NCI-H524 treated with DMSO at 0.1 percent for 48 hours (cell line): ENCODE measurements around the gene HDHD5.
"Not testable (repeated sequence)": the region's sequence is repeated elsewhere in the genome, so short reads cannot be mapped to it uniquely, and the experiment has no call there.

Experiments used
- DNase-seq: peaks from one replicate; lab custom pipeline; 2025; lab: John Stamatoyannopoulos, UW

Gene HDHD5

DNA sequence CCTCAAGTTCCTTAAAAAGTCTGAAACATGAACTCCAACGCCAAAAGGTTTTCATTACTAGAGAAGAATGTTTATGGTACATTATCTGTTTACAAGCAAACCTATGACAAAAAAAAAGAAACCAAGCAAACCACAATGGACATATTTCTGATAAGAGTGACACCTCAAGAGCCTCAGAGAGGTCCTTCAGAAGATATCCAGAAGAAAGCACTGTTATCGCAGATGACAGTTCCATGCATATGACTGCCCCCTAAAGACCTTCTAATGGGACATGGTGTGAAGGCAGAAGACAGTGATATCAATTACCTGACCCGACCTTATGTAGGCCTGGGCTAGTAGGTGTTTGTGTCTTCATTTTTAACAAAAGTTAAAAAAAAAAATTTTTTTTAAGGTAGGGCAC is 3.1 kb downstream of the HDHD5 start:
- DNase-seq, result no peak

DNA sequence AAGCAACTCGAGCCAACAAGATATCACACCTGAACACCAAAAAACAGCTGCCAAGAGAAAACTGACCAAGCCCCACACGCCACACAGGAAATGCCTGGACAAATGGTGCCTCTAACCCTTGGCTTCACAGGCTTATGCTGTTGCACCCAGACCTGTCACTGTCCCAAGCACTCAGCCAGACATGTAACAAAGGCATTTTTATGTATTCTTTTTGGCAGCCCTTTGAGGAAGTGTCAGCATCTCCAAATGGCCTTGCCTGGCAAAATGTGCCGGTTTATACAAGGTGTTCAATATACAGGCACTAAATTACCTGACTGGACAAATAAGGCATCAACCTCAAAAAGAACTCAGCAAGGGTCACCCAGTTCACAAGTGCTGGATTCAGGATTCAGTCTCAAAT is 6.1 kb downstream of the HDHD5 start:
- DNase-seq, result no peak

DNA sequence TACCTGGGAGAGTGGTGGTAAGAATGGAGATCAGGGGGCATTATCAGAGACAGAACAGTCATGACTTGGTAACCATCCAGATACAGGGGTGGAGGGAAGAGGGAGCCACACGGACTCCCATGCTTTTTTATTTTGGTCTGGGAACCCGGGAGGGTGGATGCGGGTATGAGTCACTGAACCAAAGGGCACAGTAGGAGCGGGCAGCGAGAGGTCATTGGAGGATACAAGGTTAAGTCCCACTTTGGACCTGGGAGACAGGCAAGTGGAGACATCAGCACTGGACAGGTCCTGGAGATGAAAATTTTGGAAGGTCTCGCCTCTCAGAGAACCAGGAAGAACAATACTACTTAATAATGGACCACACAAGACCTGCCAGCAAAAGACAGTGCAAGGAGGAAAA is 6.7 kb downstream of the HDHD5 start:
- no peak for DNase-seq

DNA sequence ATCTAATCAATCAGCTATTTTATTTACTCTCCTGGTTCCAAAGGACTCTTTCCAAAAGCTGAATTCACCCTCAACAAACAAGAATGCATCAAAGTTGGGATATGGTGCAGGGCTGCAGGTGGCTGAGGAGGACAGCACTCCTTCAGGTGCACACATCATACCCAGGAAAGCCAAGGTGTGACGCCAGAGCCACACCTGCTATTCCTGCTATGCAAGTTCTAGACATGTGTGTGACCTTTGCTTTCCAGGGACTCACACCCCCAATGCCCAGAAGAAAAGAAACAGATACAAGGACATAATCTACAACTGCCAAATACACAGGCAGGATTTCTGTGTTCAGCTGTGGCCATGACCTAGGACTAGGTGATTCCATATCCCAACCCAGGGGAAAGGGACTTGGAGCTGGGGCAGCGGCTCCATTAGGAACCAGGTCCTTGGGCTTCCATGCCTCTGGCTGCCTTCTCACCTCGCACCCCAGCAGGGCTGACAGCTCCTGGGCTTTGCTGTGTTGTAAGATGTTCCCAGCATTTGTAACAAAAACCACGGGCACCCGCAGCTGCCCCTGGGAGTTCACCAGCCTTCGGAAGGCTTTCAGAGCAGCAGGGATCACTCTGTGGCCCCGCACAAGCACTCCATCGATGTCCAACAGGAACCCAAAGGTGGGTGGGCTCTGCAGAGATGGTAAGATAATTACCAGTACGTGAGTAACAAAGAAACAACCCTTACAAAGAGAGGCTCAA is 9.8 kb downstream of the HDHD5 start:
- no peak for DNase-seq

DNA sequence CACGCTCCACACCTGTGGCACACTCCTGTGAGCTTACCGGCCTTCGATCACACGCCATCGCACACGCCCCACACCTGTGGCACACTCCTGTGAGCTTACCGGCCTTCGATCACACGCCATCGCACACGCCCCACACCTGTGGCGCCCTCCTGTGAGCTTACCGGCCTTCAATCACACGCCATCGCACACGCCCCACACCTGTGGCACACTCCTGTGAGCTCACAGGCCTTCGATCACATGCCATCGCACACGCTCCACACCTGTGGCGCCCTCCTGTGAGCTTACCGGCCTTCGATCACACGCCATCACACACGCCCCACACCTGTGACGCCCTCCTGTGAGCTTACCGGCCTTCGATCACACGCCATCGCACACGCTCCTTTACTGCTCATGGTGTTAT is 11.6 kb downstream of the HDHD5 start:
- DNase-seq, result not testable (repeated sequence)

DNA sequence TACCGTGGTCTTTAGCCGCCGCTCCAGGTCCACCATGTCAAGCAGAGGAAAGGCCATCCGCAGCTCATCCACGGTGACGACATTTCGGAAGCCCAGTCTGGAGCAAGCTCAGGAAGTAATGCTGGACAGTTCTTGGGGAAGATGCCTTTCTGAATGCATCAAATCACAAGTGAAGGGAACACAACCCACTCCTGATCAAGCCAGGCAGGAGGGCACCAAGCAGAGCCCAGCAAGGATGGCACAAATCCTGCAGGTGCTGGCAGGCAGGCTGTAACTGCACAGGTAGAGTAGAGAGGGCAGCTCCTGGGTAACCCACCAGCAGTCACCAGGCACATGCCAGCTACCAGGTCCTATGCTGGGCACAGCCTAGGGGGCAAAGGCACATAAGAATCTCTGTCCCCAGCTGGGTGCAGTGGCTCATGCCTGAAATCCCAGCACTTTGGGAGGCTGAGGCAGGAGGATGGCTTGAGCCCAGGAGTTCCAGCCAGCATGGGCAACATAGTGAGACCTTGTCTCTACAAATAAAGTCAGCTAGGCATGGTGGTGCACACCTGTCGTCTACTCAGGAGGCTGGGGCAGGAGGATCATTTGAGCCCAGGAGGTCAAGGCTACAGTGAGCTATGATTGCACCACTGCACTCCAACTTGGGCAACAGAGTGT is 13.9 kb downstream of the HDHD5 start:
- no peak for DNase-seq

DNA sequence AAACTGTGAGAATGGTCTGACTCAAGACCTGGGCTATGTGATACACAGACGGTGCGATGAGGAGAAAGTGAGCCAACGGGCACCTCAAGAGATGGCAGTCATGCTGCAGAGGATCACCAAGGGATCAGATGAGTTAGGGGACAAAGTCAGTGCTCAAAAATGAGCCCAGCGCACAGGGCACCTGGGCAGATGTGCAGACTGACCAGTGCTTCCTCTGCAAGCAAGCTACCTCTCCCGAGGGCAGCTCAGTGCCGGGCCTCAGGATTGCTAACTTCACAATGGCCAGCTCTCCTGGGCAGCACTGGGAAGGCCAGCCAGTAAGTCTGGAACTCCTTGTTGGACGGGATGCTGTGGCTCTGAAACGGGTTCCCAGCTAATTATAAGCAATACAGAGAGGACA is 15.3 kb downstream of the HDHD5 start:
- DNase-seq, result no peak

DNA sequence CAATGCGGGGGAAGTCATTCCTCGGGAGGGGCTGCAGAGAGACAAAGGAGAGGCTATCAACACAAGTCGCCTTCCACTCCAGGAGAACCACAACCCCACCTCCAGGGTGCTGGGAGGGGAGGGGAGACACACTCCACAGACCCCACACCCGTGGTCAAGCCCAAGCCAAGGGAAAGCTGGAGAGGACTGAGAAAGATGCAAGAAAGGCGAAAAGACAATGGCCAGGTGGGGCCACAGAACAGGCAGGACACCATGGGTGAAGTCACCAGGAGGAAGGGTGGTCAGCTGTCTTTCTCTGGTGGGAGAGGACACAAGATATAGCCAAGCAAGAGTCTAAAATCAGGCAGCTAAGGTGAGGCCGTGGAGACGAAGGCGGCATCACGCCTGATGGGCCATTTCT is 16.0 kb downstream of the HDHD5 start:
- DNase-seq, result no peak

DNA sequence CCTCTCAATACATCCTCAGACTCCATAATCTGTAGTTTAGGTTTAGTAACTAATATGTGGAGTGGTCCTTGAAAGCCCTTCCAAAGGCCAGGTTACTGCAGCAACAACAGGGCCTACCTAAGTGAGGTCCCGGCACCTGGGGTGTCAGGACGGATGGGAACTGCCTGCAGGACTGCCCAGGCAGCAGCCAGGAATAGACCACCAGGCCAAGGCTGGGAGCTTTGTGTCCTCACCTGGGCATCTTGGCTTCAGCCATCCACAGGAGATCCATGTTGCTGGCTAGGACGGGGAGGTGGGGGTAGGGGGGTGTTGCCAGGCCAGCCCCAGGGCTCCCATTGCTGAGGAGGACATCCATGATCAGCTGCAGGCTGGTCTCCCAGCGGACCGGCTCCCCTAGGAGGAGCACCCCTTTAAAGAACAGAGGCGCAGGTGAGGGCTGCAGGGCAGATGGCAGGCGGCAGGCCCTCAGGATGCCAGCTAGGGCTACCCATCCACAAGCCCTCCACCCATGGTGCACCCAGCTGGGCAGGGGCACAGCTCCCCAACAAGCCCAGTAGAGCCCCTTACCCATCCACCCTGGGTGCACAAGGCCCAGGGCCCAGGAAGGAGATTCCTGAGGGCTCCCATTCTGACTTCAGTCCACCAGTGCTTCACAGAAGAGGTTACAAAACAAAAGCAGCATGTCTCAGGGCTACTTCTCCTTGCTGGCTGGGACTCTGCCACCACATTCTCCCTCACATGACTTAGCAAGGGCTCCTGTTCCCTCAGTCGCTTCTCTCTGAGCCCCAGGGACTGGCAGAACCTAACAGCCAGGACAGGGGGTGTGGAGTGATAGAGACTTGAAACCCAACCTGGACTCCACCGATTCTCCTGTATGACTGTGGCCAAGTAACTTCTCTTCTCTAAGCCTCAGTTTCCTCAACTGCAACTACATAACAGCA is 18.0 kb downstream of the HDHD5 start:
- DNase-seq, result no peak

DNA sequence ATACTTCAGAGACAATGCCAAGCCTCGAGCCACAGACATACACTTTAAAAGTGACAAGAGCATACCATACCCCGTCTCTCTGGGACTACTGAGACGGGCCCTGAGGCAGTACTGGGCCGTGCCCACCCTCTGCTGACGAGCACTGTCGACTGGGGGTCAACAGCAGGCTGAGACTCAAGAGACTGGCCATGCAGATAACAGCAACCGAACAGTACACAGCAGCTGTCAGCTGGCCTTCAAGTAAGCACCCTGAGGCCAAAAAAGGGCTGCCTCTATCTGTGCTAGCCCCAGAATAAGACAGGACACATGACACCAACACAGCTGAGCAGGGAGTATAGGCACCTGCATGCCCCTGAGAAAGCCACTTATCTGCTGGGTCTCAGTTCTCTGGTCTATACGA is 19.1 kb downstream of the HDHD5 start:
- DNase-seq, result no peak

DNA sequence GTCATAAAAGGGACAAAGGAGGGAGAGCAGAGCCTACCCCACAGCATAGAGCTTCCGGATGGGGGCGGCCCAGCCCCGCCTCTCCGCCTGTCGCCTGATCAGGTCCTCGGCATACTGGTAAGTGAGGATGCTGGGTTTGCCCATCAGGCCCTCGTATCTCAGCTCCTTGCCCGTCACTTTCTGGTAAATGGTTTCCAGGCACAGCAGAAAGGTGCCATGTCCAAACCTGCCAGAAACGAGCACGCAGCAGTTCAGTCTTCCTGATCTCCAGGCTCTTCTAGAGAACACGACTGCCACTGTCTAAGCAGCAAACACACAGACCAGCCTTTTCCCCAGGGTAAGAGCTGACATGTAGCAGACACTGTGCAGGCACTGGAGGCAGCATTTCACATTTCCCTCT is 20.6 kb downstream of the HDHD5 start:
- DNase-seq, result no peak

DNA sequence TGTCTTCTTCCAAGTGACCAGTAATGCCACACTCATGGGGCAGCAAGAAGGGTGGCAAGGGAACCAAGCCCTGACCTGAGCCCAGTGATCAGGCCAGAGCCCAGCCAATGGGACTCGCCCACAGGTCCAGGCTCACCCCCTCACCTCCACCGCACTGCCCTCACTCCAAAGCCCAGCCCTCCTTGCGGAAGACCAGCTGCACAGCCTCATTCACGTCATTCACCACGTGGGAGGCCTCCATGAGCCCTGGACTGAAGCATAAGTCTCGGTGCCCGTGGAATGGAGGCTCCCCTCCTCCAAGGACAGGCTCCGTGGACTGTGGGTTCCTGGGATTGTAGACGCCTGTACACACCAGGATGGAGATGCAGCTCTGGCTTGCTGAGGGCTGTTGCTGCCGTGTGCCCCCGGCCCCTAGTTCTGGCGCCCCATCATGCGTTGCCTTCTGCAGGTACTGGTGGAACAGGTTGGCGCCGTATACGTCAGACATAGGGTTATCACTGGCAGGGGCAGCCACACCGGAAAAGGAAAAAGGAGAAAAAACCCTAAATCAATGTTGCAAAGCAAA is 21.1 kb downstream of the HDHD5 start:
- no peak for DNase-seq

DNA sequence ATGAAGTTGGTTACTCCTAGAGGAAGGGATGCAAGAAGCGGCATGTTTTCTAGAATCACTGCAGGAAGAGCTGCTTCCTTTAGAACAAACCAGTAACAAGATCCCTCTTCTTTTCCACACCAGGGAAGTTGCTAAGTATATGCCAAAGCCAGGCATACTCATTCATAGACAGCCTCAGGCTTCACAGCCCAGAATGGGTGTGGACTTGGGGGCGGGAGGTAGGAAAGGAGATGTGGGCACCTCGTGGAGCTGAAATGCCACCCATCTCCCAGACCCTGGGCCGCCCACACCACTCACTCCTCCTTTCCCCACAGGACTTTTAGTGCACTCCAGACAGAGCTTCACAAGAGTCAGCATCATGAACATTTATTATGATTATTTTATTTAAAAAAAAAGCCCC is 21.9 kb downstream of the HDHD5 start:
- no peak for DNase-seq

DNA sequence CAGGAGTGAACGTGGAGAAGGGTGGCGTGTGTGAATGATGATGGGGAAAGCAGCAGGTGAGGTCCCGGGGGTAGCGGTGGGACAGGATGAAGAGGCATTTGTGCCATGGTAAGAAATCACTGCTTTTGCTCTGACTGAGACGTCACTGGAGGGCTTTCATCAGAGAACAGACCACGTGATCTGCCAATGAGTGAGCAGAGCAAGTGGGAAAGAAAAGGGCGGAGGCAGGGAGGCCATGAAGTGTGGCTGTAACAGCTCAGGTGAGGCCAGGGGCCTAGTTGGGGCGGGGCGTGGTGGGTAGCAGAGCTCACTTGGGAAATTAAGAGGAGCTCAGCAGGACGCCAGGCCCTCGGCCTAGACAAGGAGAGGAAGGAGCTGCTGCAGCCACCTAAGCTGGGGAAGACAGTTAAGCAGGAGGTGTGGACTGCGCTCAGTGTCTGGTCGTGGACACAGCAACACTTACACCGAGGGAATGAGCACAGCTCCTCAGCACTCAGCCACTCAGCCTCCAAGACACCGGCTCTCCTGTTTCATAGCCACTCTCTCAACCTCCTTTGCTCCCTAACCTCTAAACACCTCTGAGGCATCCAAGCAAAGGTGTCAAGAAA is 23.8 kb downstream of the HDHD5 start:
- DNase-seq, result no peak

DNA sequence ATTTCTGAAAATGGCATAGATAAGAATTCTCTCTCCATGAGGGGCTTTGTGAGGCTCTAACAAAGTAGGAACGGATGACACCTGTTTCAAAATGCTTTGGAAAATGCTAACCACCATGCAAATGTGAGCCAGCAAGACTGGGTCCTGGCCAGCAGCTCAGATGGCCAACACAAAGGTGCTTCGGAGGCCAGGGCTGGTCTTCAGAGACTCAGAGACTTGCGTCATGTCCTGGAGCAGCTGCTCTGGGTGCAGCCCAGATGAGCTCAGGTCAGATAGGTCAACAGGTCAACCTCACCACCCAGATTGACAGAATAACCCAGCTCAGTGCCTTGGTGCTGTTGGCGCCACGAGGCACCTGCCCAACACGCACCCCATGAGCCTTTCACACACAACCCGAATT is 25.9 kb downstream of the HDHD5 start:
- DNase-seq, result no peak

DNA sequence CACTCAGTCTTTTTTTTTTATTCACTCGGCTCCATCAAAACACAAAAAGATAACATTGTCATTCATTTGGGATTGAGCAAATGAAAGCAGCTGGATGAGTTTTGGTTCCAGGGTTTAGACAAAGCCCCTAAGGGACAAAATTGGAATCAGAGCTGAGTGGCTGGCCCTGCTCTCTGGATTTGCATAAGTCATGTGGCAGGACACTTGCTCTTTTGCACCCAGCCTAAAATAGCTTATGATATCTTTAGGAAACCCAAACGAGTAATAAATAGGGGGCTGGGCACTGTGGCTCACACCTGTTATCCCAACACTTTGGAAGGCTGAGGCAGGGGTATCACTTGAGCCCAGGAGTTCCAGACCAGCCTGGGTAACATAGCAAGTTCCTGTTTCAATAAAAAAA is 27.0 kb downstream of the HDHD5 start:
- DNase-seq, result no peak

DNA sequence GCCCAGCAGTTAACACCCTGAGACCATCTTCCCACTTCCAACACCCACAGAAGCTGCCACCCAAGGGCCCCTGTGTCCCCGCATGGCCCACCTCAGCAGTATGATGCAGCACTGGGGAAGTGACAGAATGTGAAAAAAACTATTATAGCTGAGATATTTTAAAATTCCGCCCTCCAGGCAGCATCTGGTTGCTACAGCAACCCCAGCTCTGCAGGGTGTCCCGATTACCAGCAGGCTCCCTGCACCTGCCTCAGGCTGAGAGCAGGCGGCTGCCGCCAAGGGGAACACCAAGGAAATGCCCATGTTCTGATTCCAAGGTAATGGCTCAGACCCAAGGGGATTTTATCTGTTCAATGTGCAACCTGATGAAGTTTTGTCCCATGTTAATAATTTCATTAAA is 27.4 kb downstream of the HDHD5 start:
- DNase-seq, result no peak

DNA sequence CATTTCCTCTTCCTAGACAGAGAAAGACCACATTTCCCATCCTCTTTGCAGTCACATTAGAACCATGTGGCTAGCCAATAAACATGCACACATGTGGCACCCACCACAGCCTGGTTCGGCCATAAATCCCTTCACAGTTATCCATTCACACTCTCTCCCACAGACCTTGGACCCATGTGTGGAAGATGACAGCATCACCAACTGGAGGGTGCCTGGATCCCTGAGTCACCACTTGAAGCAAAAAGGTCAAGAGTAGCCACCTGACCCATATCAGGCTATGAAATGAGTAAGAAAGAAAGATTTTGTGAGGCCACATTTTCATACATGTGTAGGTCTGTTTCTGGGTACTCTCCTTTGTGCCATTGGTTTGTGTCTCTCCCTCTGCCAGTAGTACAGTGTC is 28.9 kb downstream of the HDHD5 start:
- no peak for DNase-seq

DNA sequence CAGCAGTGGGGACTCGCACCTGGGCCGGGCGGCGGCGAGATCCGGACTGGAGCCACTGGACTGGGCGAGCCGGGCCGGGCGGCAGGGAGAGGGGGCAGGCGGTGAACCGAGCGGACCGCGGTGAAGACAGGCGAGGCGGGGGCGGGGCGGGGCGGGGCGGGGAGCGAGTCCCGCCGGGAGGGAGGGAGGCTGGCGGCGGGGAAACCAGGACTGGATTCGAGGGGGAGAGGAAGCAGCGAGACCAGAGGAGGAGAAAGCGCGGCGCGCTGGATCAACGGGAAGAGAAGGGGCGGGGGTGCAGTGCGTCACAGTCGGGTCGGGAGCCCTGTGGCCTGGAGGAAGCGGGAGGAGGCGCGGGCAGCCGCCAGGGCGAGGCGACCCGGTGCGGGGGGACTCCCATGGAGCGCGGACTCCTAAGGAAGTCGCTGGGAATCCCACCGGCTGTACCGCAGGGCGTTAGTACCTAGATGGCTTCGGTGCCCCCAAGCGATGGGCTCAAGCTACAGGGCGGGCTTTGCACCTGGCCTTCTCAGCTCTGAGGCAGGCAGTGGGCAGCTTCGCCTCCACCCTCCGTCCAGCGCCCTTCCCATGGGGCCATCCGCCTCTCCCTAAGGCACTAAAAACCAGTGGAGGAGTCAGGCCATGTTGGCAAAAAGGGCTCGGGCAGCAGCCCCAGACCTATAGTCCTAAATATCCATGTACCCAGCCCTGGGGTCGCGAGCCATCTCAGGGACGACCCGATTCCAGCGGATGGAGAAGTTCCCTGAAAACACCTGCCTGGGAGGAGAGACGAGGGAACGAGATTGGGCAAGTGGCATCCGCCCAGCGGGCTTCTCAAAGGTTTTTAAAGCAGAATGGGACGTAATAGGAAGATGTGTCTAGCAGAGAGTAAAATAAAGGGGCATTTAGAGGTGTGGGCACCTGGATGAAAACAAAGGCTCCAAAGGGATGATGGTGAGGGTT is 37.6 kb downstream of the HDHD5 start, which contains the start of gene TMEM121B:
TSS of gene TMEM121B (minus strand) at position 128 of the 963 bp plus-strand sequence. CDS start 233 bp downstream, outside the sequence.
- peak; percentile 41 for DNase-seq

DNA sequence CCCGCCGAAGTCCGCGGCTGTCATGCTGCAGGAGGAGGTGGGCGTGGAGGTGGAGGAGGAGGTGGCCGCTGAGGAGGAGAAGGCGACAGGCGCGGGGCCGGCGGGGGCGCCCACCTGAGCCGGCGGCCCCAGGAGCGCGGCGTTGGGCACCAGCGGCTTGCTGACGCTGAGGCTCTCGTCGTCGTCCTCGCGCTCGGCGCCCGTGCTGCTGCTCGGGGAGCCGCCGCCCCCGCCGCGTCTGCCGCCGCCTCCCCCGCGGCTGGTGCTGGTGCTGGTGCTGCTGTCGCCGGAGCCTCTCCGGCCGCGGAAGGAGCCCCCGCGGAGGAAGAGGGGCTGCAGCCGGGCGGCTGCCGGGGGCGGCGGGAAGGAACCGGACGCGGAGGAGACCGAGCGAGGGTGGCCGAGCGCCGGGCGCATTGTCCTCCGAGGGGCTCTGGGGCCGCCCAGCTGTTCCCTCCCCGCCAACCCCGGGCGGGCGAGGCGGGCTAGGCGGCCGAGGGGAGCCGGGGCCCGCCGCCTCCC is 38.3 kb downstream of the HDHD5 start:
- DNase-seq, result no peak

DNA sequence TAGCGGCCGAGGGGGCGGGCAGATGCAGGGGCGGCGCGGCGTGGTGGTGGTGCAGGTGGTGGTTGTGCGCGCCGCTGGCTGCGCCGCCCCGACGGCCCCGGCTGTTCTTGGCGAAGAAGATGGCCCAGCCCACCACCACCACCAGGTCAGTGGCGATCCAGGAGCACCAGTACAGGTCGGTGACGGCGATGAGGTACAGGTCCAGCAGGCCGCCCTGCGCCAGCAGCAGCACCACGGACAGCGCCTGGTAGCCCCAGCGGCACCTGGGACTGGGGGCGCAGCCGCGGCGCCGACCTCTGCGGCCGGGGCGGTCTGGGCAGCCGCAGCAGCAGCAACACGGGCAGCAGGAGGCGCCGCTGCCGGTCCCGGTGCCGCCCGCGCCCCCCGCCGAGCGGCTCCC is 38.8 kb downstream of the HDHD5 start:
- DNase-seq, result no peak
